H1 (cell line): ENCODE data around the gene ISM1. TPM values are rescaled to one million over a fixed set of nuclear protein-coding genes. Genes with fewer than 3 reads are reported as not detected.

ENCODE experiments used
- CTCF ChIA-PET: fragments of 300-600 bp; sonication (Branson Sonifier 250); formaldehyde crosslinking; loops from one replicate; lab custom pipeline; 2021; ENCODE audit not compliant: partially characterized antibody; lab: Charles Lee
- POLR2A ChIA-PET: fragments of 300-600 bp; sonication (Branson Sonifier 250); formaldehyde crosslinking; loops from one replicate; lab custom pipeline; 2021; ENCODE audit warnings: inconsistent platforms; ENCODE audit not compliant: partially characterized antibody; lab: Charles Lee
- DNase-seq, 2 experiments: peaks; one replicate each; pipeline versions ENCODE4 v3.0.0 to v3.0.0-alpha.2; 2010 to 2022; ENCODE audit warnings: low spot score in 2 of 2, low read depth in 1 of 2, mixed read lengths in 1 of 2
- FAIRE-seq: peaks from 2 replicates; lab custom pipeline; 2011; peaks lifted over from hg19 to GRCh38; lab: Jason Lieb, UNC
- H2AFZ ChIP-seq: 2 replicates; pipeline ENCODE4 v1.8.1; 2012; ENCODE audit warnings: low read length, inconsistent platforms
- H2AK5ac ChIP-seq: 2 replicates; pipeline ENCODE4 v1.6.1; 2013; ENCODE audit warnings: low read depth, low read length
- H2BK120ac ChIP-seq: replicated peaks from 2 replicates; pipeline ENCODE3; 2013; ENCODE audit warnings: low read depth, low read length, inconsistent platforms
- H2BK12ac ChIP-seq: 2 replicates; pipeline ENCODE4 v1.6.1; 2013; ENCODE audit warnings: low read depth, low read length
- H2BK15ac ChIP-seq: 2 replicates; pipeline ENCODE4 v1.6.1; 2013; ENCODE audit warnings: low read length
- H2BK20ac ChIP-seq: 2 replicates; pipeline ENCODE4 v1.6.1; 2013; ENCODE audit warnings: low read length
- H2BK5ac ChIP-seq: 2 replicates; pipeline ENCODE4 v1.6.1; 2013; ENCODE audit warnings: low read depth, low read length
- H3K14ac ChIP-seq: 2 replicates; pipeline ENCODE4 v1.6.1; 2013; ENCODE audit warnings: inconsistent platforms; ENCODE audit not compliant: insufficient read length
- H3K18ac ChIP-seq: 2 replicates; pipeline ENCODE4 v1.6.1; 2013; ENCODE audit warnings: low read length; ENCODE audit errors: extremely low read depth
- H3K23ac ChIP-seq: 2 replicates; pipeline ENCODE4 v1.6.1; 2013; ENCODE audit warnings: inconsistent platforms; ENCODE audit not compliant: insufficient read length
- H3K23me2 ChIP-seq: 2 replicates; pipeline ENCODE4 v1.6.1; 2013; ENCODE audit warnings: low read depth, low read length
- H3K27ac ChIP-seq: 2 replicates; pipeline ENCODE4 v1.6.1; 2011; ENCODE audit warnings: low read depth, low read length, inconsistent platforms
- H3K27me3 ChIP-seq, 4 experiments: replicated peaks in 1 of 4; 1 replicate in 1 of 4; 2 replicates in 3 of 4; pipeline versions ENCODE4 v1.6.1 to v1.8.1; 2011 to 2013; ENCODE audit warnings: low read length in 3 of 4, mild to moderate bottlenecking in 3 of 4, inconsistent platforms in 2 of 4, mixed read lengths in 2 of 4, moderate library complexity in 1 of 4; ENCODE audit not compliant: control insufficient read depth in 3 of 4, insufficient read depth in 3 of 4; ENCODE audit errors: extremely low read depth in 1 of 4
- H3K36me3 ChIP-seq, 4 experiments: 2 replicates each; pipeline versions ENCODE4 v1.6.1 to v1.8.1; 2011 to 2013; ENCODE audit warnings: mild to moderate bottlenecking in 4 of 4, low read length in 3 of 4, moderate library complexity in 2 of 4, control low read depth in 1 of 4, inconsistent platforms in 1 of 4; ENCODE audit not compliant: insufficient read depth in 4 of 4, control insufficient read depth in 2 of 4
- H3K4ac ChIP-seq: replicated peaks from 2 replicates; pipeline ENCODE3; 2013; ENCODE audit warnings: low read length, low read depth, mixed read lengths, inconsistent platforms; ENCODE audit not compliant: insufficient read length
- H3K4me1 ChIP-seq, 4 experiments: replicated peaks in 1 of 4; 1 replicate in 1 of 4; 2 replicates in 3 of 4; pipeline versions ENCODE4 v1.6.1 to v1.8.1; 2011 to 2013; ENCODE audit warnings: low read length in 3 of 4, inconsistent platforms in 2 of 4, mixed read lengths in 1 of 4; ENCODE audit not compliant: insufficient read depth in 4 of 4, control insufficient read depth in 3 of 4
- H3K4me2 ChIP-seq, 2 experiments: 2 replicates each; pipeline versions ENCODE4 v1.6.1 to v1.8.1; 2011 to 2013; ENCODE audit warnings: low read depth in 2 of 2, low read length in 2 of 2, control low read depth in 1 of 2, inconsistent platforms in 1 of 2, mild to moderate bottlenecking in 1 of 2; ENCODE audit not compliant: insufficient read depth in 1 of 2
- H3K4me3 ChIP-seq, 4 experiments: fragments of 200-600, 300-600 bp in 1 of 4; sonication (generic), shearing (Covaris generic), sonication (Bioruptor Twin) in 1 of 4; 2 replicates each; pipeline versions ENCODE4 v1.5.1 to v1.8.1; 2011 to 2016; ENCODE audit warnings: low read length in 4 of 4, low read depth in 3 of 4, control low read depth in 2 of 4, inconsistent platforms in 2 of 4, mild to moderate bottlenecking in 2 of 4, mixed read lengths in 1 of 4, moderate library complexity in 1 of 4; ENCODE audit not compliant: insufficient read depth in 2 of 4; ENCODE audit errors: extremely low read depth in 1 of 4
- H3K56ac ChIP-seq: replicated peaks from 2 replicates; pipeline ENCODE3; 2013; ENCODE audit warnings: low read depth, mild to moderate bottlenecking, mixed read lengths, low read length, inconsistent platforms; ENCODE audit not compliant: insufficient read length
- H3K79me1 ChIP-seq: 2 replicates; pipeline ENCODE4 v1.6.1; 2013; ENCODE audit warnings: low read depth, low read length, control low read depth
- H3K79me2 ChIP-seq, 2 experiments: 2 replicates each; pipeline versions ENCODE4 v1.6.1 to v1.8.1; 2012 to 2013; ENCODE audit warnings: low read length in 2 of 2, mild to moderate bottlenecking in 2 of 2, inconsistent platforms in 1 of 2; ENCODE audit not compliant: insufficient read depth in 2 of 2, control insufficient read depth in 1 of 2
- H3K9ac ChIP-seq, 4 experiments: replicated peaks in 1 of 4; 1 replicate in 1 of 4; 2 replicates in 3 of 4; pipeline versions ENCODE4 v1.6.1 to v1.8.1; 2011 to 2013; ENCODE audit warnings: low read depth in 3 of 4, low read length in 3 of 4, control low read depth in 2 of 4, mild to moderate bottlenecking in 2 of 4, moderate library complexity in 2 of 4, inconsistent platforms in 1 of 4; ENCODE audit errors: extremely low read depth in 1 of 4
- H3K9me3 ChIP-seq, 2 experiments: 2 replicates each; pipeline versions ENCODE4 v1.6.1 to v1.8.1; 2012 to 2013; ENCODE audit warnings: mild to moderate bottlenecking in 2 of 2, moderate library complexity in 2 of 2, control low read depth in 1 of 2, inconsistent platforms in 1 of 2, low read depth in 1 of 2, low read length in 1 of 2, mixed read lengths in 1 of 2; ENCODE audit not compliant: insufficient read depth in 2 of 2
- H4K20me1 ChIP-seq, 2 experiments: replicated peaks in 1 of 2; 2 replicates each; pipeline versions ENCODE3 to v1.8.1; 2011 to 2013; ENCODE audit warnings: inconsistent platforms in 2 of 2, low read length in 2 of 2, mild to moderate bottlenecking in 1 of 2; ENCODE audit not compliant: insufficient read depth in 2 of 2, control insufficient read depth in 1 of 2
- H4K5ac ChIP-seq: 2 replicates; pipeline ENCODE4 v1.6.1; 2013; ENCODE audit warnings: low read length, low read depth, mixed read lengths, inconsistent platforms; ENCODE audit not compliant: insufficient read length
- H4K8ac ChIP-seq: 2 replicates; pipeline ENCODE4 v1.8.0; 2013; ENCODE audit warnings: mild to moderate bottlenecking, moderate library complexity, low read length, inconsistent platforms; ENCODE audit not compliant: insufficient read depth; ENCODE audit errors: extremely low read depth
- H4K91ac ChIP-seq: replicated peaks from 2 replicates; pipeline ENCODE3; 2013; ENCODE audit warnings: low read length, mixed read lengths, inconsistent platforms; ENCODE audit not compliant: insufficient read length
- PHF8 ChIP-seq: fragments of 200-600 bp; sonication (generic); conservative IDR thresholded peaks from 2 replicates; pipeline ENCODE4 v1.7.1; 2012; ENCODE audit warnings: low read depth, mild to moderate bottlenecking, inconsistent platforms, low read length, moderate library complexity
- RBBP5 ChIP-seq: IDR thresholded peaks from 2 replicates; pipeline ENCODE4 v1.7.1; 2012; ENCODE audit warnings: low read depth, mild to moderate bottlenecking, inconsistent platforms, low read length, moderate library complexity, borderline replicate concordance
- WGBS, 2 experiments: shearing (Covaris generic) in 1 of 2; methylation state at CpG; one replicate each; pipeline versions ENCODE4 v1.1.6 to v1.1.7; 2013 to 2015; ENCODE audit warnings: low lambda C conversion rate in 2 of 2, mixed read lengths in 2 of 2, inconsistent platforms in 1 of 2, low coverage in 1 of 2, missing lambda C conversion rate in 1 of 2; ENCODE audit not compliant: insufficient replicate concordance in 2 of 2, insufficient coverage in 1 of 2, insufficient read length in 1 of 2; ENCODE audit errors: extremely low coverage in 1 of 2, missing lambda C conversion rate in 1 of 2; 5-methylcytosine and 5-hydroxymethylcytosine counted together
- polyA plus RNA-seq, 7 experiments: library from polyadenylated mRNA; depleted of rRNA in 3 of 7; stranded (reverse) in 5 of 7; unstranded in 2 of 7; fragments of >200 nt in 5 of 7; fragments of 200-250 nt in 2 of 7; gene quantifications; 1 replicate in 5 of 7; 2 replicates in 1 of 7; 4 replicates in 1 of 7; pipeline versions ENCODE4 v1.2.1 to v1.2.3, GENCODE V29; 2011 to 2013; ENCODE audit warnings: missing spikeins in 2 of 7, mixed read lengths in 2 of 7
- total RNA-seq: library from RNA; stranded (reverse); fragmentation: NEBNext Ultra II Directional; extraction: Animal tissue kit (Norgen Biotek cat#: 25700); gene quantifications from 2 replicates; pipeline ENCODE4 v1.2.1, GENCODE V29; 2021

Gene ISM1
- total and polyA plus RNA-seq, 2 of the 8 experiments (the other 6 are each of a cell fraction or from before 2014, with no cell fraction given), result 0.62 to 0.97 TPM

DNA sequence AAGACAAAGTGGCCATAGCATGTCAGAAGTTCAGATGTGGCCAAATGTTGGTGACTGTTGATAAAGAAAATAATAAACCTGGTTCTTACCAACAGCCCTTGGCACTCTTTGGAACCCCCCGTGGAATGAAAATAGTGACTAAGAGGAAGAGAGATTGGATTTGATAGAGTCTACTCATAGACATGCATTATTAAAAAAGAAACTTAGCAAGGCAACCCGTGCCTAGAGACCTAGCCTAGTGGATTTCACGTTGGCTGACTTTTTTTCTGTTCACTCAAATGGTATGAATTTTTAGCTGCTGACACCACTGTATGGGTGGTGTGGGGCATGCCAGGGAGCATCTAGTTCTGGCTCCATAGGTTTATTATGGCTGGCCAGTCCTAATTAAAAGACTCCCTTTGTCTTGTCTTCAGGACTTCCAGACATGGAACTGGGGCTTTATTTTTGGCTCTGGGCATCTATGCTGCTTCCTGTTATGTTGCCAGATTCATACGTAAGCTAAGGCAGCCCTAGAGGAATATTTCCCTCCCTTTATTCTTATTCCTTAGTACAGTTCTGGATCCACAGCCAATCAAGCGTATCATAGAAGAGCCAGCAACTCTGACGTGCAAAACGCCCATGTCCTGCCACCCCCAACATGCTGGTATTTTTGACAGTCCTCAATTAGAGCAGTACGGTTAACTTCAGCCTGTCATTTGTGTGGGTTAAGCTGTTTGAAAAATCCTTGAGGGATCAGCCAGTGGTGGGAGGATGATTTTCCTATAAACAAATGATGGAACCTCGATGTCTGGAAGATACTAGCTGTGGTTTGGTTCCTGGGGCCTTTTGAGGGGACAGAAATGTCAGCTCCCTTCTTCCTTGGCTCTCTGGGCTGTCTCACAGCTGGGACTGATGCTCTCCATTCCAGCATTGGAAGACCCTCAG lies 127.5 kb downstream of the ISM1 start:
- Histone ChIP-seq H3K9me3 (no peaks in the 10 kb centered on the region), H2BK5ac (no peak overlapping the region), H4K91ac (no peak overlapping the region), H2BK120ac (no peak overlapping the region), H3K14ac (no peak overlapping the region), H3K56ac (no peak overlapping the region), H3K27ac (no peak overlapping the region), H3K4ac (no peak overlapping the region), H3K4me2 (no peak overlapping the region), H3K9ac (no peak overlapping the region), H3K23me2 (no peaks in the 10 kb centered on the region), H3K23ac (no peak overlapping the region), H3K4me1 (no peaks in the 10 kb centered on the region; a peak in 1 of 7 replicates), H2AK5ac (no peak overlapping the region), H4K8ac (no peak overlapping the region), H4K20me1 (no peaks in the 10 kb centered on the region), H2AFZ (no peak overlapping the region), H3K4me3 (no peak overlapping the region), H3K79me1 (no peaks in the 10 kb centered on the region), H2BK20ac (no peak overlapping the region), H3K36me3 (no peaks in the 10 kb centered on the region), H2BK12ac (no peak overlapping the region), H2BK15ac (no peak overlapping the region), H3K18ac (no peak overlapping the region), H3K27me3 (no peaks in the 10 kb centered on the region), H4K5ac (no peak overlapping the region), H3K79me2 (no peaks in the 10 kb centered on the region)
- WGBS, 2 experiments, result 91% methylated on average over 9 of the region's 9 CpGs; no CpG with 5 or more reads in 1 of the 2 experiments
- no peak for DNase-seq
- CTCF ChIA-PET, result interaction anchor here (0.9 to 1.3 kb wide), 2 partner anchors 24 to 198 kb away, joined by 3 to 4 read pairs; no protein-coding TSS in a partner anchor
- FAIRE-seq, result no peak
- POLR2A ChIA-PET, result no interaction called here
- no peak for TF ChIP-seq RBBP5
- TF ChIP-seq PHF8, result no peak
